WTC11 (cell line): ENCODE data around the gene SCO2. TPM values are rescaled to one million over a fixed set of nuclear protein-coding genes. Genes with fewer than 3 reads are reported as not detected.

Experiments used
- ATAC-seq: fragments of 200-7000 bp; cut with Tn5 transposase; 2 replicates; pipeline ENCODE4 v1.10.0; 2021; ENCODE audit warnings: mild to moderate bottlenecking, moderate library complexity
- CTCF ChIA-PET: fragments of 300-600 bp; sonication (Branson Sonifier 250); formaldehyde crosslinking; loops from one replicate; lab custom pipeline; 2021; ENCODE audit warnings: antibody characterized with exemption; lab: Charles Lee
- POLR2A ChIA-PET: fragments of 350-600 bp; sonication (Branson Sonifier 250); formaldehyde crosslinking; loops from one replicate; lab custom pipeline; 2021; ENCODE audit warnings: antibody characterized with exemption; lab: Charles Lee
- DNase-seq: peaks from one replicate; pipeline ENCODE4 v3.0.0; 2021; ENCODE audit warnings: low spot score
- H3K27ac Mint-ChIP-seq: 2 replicates; pipeline ENCODE4 v1.8.0; 2021; ENCODE audit warnings: mixed read lengths
- H3K27me3 Mint-ChIP-seq: 2 replicates; pipeline ENCODE4 v1.8.0; 2021; ENCODE audit warnings: low read depth, mild to moderate bottlenecking, moderate library complexity, mixed read lengths
- H3K36me3 Mint-ChIP-seq: 2 replicates; pipeline ENCODE4 v1.8.0; 2021; ENCODE audit warnings: mixed read lengths
- H3K4me1 Mint-ChIP-seq: 2 replicates; pipeline ENCODE4 v1.8.0; 2022; ENCODE audit warnings: mixed read lengths
- H3K4me3 Mint-ChIP-seq: 2 replicates; pipeline ENCODE4 v1.8.0; 2021; ENCODE audit warnings: mild to moderate bottlenecking, moderate library complexity, mixed read lengths
- H3K9me3 Mint-ChIP-seq: 2 replicates; pipeline ENCODE4 v1.8.0; 2021; ENCODE audit warnings: mixed read lengths
- TCF7 ChIP-seq: sonication (generic); formaldehyde crosslinking; IDR thresholded peaks from 2 replicates; pipeline ENCODE4 v1.8.0; 2022; ENCODE audit warnings: mild to moderate bottlenecking, low read depth, missing genetic modification reagents, moderate library complexity
- ZNF121 ChIP-seq: sonication (generic); formaldehyde crosslinking; IDR thresholded peaks from 2 replicates; pipeline ENCODE4 v1.8.0; 2023; ENCODE audit warnings: missing genetic modification reagents
- ZNF138 ChIP-seq: sonication (generic); formaldehyde crosslinking; conservative IDR thresholded peaks from 2 replicates; pipeline ENCODE4 v1.8.1; 2022; ENCODE audit warnings: mild to moderate bottlenecking, moderate library complexity, missing genetic modification reagents
- ZNF219 ChIP-seq: sonication (generic); formaldehyde crosslinking; IDR thresholded peaks from 2 replicates; pipeline ENCODE4 v1.8.0; 2023; ENCODE audit warnings: missing genetic modification reagents, mild to moderate bottlenecking, borderline replicate concordance
- total RNA-seq: library from RNA; stranded (reverse); gene quantifications from 3 replicates; pipeline ENCODE4 v1.2.3, GENCODE V29; 2021
- TF ChIP-seq, protein P1 (sequence below): sonication (generic); formaldehyde crosslinking; IDR thresholded peaks from 2 replicates; pipeline ENCODE4 v1.8.1; 2022; ENCODE audit warnings: missing genetic modification reagents, borderline replicate concordance
- TF ChIP-seq, protein P2 (sequence below): sonication (generic); formaldehyde crosslinking; IDR thresholded peaks from 2 replicates; pipeline ENCODE4 v1.8.0; 2022; ENCODE audit warnings: mild to moderate bottlenecking, missing genetic modification reagents
- TF ChIP-seq, protein P3 (sequence below): sonication (generic); formaldehyde crosslinking; IDR thresholded peaks from 2 replicates; pipeline ENCODE4 v1.8.0; 2022; ENCODE audit warnings: mild to moderate bottlenecking, missing genetic modification reagents
- TF ChIP-seq, protein P4 (sequence below): sonication (generic); formaldehyde crosslinking; IDR thresholded peaks from 2 replicates; pipeline ENCODE4 v1.8.0; 2023; ENCODE audit warnings: missing genetic modification reagents, mild to moderate bottlenecking, borderline replicate concordance
- TF ChIP-seq, protein P5 (sequence below): sonication (generic); formaldehyde crosslinking; IDR thresholded peaks from 2 replicates; pipeline ENCODE4 v1.8.1; 2022; ENCODE audit warnings: low read depth, mild to moderate bottlenecking, moderate library complexity, missing genetic modification reagents, borderline replicate concordance
- TF ChIP-seq, protein P6 (sequence below): sonication (generic); formaldehyde crosslinking; IDR thresholded peaks from 2 replicates; pipeline ENCODE4 v1.8.1; 2023; ENCODE audit warnings: mild to moderate bottlenecking, missing genetic modification reagents, moderate library complexity
- TF ChIP-seq, protein P7 (sequence below): fragments of 250-450 bp; sonication (Bioruptor Pico); IDR thresholded peaks from 2 replicates; pipeline ENCODE4 v1.9.0; 2021; ENCODE audit warnings: mild to moderate bottlenecking
- TF ChIP-seq, protein P8 (sequence below): sonication (generic); formaldehyde crosslinking; conservative IDR thresholded peaks from 2 replicates; pipeline ENCODE4 v1.8.1; 2022; ENCODE audit warnings: mild to moderate bottlenecking, missing genetic modification reagents
- TF ChIP-seq, protein P9 (sequence below): sonication (generic); formaldehyde crosslinking; IDR thresholded peaks from 2 replicates; pipeline ENCODE4 v1.8.0; 2022; ENCODE audit warnings: mild to moderate bottlenecking, missing genetic modification reagents
- TF ChIP-seq, protein P10 (sequence below): sonication (generic); formaldehyde crosslinking; IDR thresholded peaks from 2 replicates; pipeline ENCODE4 v1.8.1; 2023; ENCODE audit warnings: mild to moderate bottlenecking, missing genetic modification reagents

The SCO2 gene
- total RNA-seq, 1 experiment from 2014 or later: not detected

DNA sequence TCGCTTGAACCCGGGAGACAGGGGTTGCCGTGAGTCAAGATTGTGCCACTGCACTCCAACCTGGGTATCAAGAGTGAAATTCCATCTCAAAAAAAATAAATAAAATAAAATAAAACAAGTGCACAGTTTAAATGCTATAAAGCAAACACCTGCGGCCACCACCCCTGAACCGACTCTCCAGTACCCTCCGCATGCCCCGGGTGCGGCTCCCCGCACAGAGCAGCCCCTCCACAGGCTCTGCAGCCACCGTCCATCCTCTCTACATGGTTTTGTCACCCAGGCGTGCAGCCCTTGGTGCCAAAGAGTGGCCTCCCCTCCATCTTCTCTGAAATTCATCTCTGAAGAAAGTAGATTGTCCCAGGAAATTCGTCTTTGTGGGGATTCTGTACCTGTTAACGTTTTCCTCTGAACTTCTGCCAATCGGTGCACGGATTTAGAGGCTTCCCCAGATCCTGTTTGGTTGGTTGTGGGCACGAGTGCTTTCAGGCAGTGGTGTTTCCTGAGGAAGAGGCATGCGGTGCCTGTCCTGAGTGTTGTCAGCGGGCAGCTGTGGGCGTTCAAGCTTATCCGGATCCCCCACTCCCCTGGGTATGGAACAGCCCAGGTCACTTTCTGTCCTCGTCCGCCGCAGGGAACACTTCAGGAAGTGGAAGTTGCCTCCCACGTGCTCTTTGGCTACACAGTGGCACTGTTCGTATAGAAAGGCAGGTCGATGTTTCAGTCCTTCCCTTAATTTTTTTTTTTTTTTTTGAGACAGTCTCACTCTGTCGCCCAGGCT is 34.7 kb downstream of the SCO2 start:
- Mint-ChIP-seq H3K9me3 (no peaks in the 10 kb centered on the region), H3K4me3 (no peak overlapping the region), H3K36me3 (no peaks in the 10 kb centered on the region), H3K4me1 (no peaks in the 10 kb centered on the region), H3K27me3 (peaks cover 4% of the 10 kb centered on the region), H3K27ac (no peak overlapping the region)
- TF ChIP-seq, protein P1, sequence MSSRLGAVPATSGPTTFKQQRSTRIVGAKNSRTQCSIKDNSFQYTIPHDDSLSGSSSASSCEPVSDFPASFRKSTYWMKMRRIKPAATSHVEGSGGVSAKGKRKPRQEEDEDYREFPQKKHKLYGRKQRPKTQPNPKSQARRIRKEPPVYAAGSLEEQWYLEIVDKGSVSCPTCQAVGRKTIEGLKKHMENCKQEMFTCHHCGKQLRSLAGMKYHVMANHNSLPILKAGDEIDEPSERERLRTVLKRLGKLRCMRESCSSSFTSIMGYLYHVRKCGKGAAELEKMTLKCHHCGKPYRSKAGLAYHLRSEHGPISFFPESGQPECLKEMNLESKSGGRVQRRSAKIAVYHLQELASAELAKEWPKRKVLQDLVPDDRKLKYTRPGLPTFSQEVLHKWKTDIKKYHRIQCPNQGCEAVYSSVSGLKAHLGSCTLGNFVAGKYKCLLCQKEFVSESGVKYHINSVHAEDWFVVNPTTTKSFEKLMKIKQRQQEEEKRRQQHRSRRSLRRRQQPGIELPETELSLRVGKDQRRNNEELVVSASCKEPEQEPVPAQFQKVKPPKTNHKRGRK (CRISPR knock-in tag): no peak
- TF ChIP-seq, protein P2, sequence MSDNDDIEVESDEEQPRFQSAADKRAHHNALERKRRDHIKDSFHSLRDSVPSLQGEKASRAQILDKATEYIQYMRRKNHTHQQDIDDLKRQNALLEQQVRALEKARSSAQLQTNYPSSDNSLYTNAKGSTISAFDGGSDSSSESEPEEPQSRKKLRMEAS (CRISPR knock-in tag): no peak
- TF ChIP-seq, protein P3, sequence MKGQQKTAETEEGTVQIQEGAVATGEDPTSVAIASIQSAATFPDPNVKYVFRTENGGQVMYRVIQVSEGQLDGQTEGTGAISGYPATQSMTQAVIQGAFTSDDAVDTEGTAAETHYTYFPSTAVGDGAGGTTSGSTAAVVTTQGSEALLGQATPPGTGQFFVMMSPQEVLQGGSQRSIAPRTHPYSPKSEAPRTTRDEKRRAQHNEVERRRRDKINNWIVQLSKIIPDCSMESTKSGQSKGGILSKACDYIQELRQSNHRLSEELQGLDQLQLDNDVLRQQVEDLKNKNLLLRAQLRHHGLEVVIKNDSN: no peak
- TF ChIP-seq ZNF138 (CRISPR knock-in tag) (no peak), ZNF121 (CRISPR knock-in tag) (no peak), ZNF219 (CRISPR knock-in tag) (no peak), TCF7 (CRISPR knock-in tag) (no peak)
- TF ChIP-seq, protein P4, sequence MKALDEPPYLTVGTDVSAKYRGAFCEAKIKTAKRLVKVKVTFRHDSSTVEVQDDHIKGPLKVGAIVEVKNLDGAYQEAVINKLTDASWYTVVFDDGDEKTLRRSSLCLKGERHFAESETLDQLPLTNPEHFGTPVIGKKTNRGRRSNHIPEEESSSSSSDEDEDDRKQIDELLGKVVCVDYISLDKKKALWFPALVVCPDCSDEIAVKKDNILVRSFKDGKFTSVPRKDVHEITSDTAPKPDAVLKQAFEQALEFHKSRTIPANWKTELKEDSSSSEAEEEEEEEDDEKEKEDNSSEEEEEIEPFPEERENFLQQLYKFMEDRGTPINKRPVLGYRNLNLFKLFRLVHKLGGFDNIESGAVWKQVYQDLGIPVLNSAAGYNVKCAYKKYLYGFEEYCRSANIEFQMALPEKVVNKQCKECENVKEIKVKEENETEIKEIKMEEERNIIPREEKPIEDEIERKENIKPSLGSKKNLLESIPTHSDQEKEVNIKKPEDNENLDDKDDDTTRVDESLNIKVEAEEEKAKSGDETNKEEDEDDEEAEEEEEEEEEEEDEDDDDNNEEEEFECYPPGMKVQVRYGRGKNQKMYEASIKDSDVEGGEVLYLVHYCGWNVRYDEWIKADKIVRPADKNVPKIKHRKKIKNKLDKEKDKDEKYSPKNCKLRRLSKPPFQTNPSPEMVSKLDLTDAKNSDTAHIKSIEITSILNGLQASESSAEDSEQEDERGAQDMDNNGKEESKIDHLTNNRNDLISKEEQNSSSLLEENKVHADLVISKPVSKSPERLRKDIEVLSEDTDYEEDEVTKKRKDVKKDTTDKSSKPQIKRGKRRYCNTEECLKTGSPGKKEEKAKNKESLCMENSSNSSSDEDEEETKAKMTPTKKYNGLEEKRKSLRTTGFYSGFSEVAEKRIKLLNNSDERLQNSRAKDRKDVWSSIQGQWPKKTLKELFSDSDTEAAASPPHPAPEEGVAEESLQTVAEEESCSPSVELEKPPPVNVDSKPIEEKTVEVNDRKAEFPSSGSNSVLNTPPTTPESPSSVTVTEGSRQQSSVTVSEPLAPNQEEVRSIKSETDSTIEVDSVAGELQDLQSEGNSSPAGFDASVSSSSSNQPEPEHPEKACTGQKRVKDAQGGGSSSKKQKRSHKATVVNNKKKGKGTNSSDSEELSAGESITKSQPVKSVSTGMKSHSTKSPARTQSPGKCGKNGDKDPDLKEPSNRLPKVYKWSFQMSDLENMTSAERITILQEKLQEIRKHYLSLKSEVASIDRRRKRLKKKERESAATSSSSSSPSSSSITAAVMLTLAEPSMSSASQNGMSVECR (CRISPR knock-in tag): no peak
- TF ChIP-seq, protein P5, sequence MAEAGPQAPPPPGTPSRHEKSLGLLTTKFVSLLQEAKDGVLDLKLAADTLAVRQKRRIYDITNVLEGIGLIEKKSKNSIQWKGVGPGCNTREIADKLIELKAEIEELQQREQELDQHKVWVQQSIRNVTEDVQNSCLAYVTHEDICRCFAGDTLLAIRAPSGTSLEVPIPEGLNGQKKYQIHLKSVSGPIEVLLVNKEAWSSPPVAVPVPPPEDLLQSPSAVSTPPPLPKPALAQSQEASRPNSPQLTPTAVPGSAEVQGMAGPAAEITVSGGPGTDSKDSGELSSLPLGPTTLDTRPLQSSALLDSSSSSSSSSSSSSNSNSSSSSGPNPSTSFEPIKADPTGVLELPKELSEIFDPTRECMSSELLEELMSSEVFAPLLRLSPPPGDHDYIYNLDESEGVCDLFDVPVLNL (CRISPR knock-in tag): no peak
- TF ChIP-seq, protein P6, sequence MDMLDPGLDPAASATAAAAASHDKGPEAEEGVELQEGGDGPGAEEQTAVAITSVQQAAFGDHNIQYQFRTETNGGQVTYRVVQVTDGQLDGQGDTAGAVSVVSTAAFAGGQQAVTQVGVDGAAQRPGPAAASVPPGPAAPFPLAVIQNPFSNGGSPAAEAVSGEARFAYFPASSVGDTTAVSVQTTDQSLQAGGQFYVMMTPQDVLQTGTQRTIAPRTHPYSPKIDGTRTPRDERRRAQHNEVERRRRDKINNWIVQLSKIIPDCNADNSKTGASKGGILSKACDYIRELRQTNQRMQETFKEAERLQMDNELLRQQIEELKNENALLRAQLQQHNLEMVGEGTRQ: no peak
- TF ChIP-seq, protein P7, sequence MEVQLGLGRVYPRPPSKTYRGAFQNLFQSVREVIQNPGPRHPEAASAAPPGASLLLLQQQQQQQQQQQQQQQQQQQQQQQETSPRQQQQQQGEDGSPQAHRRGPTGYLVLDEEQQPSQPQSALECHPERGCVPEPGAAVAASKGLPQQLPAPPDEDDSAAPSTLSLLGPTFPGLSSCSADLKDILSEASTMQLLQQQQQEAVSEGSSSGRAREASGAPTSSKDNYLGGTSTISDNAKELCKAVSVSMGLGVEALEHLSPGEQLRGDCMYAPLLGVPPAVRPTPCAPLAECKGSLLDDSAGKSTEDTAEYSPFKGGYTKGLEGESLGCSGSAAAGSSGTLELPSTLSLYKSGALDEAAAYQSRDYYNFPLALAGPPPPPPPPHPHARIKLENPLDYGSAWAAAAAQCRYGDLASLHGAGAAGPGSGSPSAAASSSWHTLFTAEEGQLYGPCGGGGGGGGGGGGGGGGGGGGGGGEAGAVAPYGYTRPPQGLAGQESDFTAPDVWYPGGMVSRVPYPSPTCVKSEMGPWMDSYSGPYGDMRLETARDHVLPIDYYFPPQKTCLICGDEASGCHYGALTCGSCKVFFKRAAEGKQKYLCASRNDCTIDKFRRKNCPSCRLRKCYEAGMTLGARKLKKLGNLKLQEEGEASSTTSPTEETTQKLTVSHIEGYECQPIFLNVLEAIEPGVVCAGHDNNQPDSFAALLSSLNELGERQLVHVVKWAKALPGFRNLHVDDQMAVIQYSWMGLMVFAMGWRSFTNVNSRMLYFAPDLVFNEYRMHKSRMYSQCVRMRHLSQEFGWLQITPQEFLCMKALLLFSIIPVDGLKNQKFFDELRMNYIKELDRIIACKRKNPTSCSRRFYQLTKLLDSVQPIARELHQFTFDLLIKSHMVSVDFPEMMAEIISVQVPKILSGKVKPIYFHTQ (CRISPR knock-in tag): no peak
- TF ChIP-seq, protein P8, sequence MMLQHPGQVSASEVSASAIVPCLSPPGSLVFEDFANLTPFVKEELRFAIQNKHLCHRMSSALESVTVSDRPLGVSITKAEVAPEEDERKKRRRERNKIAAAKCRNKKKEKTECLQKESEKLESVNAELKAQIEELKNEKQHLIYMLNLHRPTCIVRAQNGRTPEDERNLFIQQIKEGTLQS (CRISPR knock-in tag): no peak
- TF ChIP-seq, protein P9, sequence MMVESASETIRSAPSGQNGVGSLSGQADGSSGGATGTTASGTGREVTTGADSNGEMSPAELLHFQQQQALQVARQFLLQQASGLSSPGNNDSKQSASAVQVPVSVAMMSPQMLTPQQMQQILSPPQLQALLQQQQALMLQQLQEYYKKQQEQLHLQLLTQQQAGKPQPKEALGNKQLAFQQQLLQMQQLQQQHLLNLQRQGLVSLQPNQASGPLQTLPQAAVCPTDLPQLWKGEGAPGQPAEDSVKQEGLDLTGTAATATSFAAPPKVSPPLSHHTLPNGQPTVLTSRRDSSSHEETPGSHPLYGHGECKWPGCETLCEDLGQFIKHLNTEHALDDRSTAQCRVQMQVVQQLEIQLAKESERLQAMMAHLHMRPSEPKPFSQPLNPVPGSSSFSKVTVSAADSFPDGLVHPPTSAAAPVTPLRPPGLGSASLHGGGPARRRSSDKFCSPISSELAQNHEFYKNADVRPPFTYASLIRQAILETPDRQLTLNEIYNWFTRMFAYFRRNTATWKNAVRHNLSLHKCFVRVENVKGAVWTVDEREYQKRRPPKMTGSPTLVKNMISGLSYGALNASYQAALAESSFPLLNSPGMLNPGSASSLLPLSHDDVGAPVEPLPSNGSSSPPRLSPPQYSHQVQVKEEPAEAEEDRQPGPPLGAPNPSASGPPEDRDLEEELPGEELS: no peak
- TF ChIP-seq, protein P10, sequence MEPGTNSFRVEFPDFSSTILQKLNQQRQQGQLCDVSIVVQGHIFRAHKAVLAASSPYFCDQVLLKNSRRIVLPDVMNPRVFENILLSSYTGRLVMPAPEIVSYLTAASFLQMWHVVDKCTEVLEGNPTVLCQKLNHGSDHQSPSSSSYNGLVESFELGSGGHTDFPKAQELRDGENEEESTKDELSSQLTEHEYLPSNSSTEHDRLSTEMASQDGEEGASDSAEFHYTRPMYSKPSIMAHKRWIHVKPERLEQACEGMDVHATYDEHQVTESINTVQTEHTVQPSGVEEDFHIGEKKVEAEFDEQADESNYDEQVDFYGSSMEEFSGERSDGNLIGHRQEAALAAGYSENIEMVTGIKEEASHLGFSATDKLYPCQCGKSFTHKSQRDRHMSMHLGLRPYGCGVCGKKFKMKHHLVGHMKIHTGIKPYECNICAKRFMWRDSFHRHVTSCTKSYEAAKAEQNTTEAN: no peak
- no peak for DNase-seq
- ChIA-PET CTCF (interaction anchor here (0.6 to 1.7 kb wide), 2 partner anchors 13 to 56 kb away, joined by 3 to 4 read pairs; no protein-coding TSS in a partner anchor), POLR2A (no interaction called here)
- ATAC-seq: no peak
